Activated T-cell treated with anti-CD3 and anti-CD28 coated beads for 1 hour (primary cell): ENCODE measurements around the gene ATP8A2.
"Not testable (repeated sequence)": the region's sequence is repeated elsewhere in the genome, so short reads cannot be mapped to it uniquely, and the experiment has no call there.

Experiments
- DNase-seq: peaks from one replicate; pipeline ENCODE4 v3.0.0-alpha.2; 2020; ENCODE audit warnings: low read depth

Gene ATP8A2

DNA sequence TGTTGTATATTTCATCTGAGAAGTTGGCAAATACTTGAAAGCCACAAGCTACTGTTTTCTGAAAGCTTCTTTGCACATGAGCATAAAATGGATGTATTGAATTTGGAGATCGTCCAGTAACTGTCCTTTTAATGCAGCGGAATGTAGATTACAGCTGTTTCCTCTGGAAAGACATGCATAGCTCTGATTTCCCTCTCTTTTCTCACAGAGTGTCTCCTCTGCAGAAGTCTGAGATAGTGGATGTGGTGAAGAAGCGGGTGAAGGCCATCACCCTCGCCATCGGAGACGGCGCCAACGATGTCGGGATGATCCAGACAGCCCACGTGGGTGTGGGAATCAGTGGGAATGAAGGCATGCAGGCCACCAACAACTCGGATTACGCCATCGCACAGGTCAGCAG lies 397.1 kb downstream of the ATP8A2 start:
- DNase-seq, result no peak

DNA sequence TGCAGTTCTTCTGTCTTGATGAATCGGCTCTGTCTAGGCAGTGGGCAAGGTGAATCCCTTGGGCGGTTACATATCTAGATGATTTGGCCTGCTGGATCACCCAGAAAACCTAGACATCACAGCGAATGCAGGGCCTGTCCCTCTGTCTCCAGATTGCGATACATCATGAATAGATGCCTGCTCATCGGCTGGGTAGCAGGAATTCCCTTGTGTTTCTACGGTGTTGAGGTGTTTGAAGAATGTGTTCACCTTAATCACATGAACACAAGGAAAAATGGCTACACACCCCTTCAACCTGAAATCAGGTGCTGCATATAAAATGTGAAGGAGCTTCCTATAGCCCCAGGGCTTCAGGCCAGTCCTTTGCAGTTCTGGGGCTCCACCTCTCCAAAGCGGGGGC lies 398.8 kb downstream of the ATP8A2 start:
- no peak for DNase-seq

DNA sequence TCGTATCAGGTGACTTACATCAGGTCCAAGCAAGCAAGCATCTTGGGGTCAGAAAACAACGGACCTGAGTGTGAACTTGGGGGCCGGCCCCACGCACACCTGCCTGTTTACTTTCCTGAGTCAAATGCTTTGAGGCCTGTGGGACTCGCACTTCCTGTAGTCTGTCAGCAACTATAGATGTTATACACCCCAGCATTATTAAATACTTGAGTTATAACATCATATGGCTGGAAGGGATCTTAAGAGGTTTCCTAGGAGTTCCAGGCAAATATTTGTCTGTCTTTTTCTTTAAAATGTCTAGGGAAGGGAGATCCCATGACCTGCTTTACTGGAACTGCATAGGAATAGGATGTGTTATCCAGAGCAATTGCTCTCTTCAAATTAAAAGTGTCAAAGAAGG lies 399.4 kb downstream of the ATP8A2 start:
- no peak for DNase-seq

DNA sequence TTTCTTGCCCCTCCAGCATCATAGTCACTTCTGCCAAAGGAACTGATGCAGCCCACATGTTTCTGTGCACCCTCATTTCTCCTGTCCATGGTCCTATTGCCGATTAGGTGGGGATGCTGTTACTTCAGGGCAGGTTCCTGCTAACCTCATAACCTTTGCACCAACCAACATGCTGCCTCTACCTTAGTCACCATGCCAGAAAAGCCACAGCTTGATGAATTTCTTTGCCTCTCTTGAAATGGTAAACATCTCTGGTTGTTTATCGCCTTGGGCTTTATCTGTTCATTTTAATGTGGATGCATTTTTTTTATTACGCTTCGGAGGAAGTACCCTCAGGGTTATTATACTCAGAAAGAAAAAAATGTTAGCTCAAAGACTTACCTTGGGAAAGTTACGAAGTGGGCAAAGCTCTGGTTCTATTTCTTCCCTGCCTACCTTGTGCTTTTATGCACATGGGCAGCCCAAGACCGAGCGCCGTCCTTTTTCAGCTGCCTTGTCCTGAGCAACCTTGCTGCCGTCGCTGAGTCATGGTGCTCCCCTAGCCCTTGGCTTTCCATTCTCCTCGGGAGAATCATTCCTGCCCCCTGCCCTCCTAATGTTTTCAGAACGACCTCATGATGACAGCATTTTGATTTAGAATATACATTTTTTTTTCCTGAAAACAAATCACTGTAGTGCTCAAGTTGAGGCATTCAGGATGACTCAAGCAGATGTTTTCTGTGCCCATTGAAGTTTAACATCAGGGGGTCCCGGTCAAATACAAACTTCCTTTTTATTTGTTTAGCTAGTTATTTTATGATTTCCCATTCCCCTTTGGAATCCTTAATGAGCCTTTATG lies 400.1 kb downstream of the ATP8A2 start:
- DNase-seq, result no peak

DNA sequence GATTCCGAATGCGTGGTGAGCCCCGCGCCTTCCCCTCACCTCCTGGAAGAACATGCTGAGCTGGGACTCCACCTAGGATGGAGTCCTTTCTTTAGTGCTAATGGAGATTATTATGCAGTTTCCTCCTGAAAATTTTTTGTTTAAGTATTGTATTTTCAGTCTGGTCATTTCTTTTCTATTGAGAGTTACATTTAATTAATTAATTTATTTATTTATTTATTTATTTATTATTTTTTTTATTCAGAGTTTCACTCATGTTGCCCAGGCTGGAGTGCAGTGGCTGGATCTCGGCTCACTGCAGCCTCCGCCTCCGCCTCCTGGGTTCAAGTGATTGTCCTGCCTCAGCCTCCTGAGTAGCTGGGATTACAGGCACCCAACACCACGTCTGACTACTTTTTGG lies 400.8 kb downstream of the ATP8A2 start:
- DNase-seq, result not testable (repeated sequence)

DNA sequence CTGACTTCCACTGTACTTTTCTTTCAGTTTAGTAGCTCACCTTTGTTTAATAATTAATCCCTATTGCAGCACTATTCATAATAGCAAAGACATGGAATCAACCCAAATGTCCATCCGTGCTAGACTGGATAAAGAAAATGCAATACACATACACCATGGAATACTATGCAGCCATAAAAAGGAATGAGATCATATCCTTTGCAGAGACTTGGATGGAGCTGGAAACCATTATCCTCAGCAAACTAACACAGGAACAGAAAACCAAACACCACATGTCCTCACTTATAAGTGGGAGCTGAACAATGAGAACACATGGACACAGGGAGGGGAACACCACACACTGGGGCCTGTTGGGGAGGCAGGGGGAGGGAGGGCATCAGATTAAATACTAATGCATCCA lies 402.3 kb downstream of the ATP8A2 start:
- DNase-seq, result not testable (repeated sequence)

DNA sequence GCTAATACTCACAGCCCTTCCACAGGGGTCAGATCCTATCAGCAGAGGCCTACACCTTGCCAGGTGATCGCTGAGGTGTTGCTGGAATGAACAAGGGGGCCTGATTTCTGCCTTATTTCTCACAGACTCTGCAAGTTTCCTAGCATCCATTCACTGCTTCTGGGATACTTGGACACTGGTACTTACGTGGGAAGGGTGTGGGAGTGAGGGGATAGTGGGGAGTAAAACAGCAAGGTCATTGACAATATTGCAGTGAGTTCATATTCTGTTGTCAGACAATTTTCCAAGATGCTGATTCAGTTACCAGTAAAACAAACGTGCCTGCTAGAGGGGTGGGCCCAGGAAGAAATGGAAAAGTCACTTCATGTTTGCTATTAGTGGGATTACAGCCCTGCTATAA lies 403.5 kb downstream of the ATP8A2 start:
- DNase-seq, result no peak

DNA sequence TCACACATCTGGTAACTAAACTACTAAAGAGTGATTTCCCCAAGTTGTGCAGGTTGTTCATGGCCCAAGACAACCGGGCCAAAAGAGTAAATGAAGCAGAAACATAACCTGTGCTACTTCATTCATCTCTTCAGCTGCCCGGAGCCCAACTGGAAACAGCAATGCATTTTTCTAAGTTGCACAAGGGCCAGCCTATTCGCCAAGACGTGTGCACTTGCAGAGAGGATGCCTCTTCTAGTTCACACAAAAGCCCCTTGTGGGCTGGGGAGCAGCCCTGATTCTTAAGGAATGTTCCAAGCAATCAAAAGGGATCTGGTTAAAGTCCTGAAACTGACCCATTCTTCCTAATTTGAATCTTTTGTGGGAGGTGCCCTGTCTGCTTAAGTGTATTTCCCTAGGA lies 404.2 kb downstream of the ATP8A2 start:
- no peak for DNase-seq

DNA sequence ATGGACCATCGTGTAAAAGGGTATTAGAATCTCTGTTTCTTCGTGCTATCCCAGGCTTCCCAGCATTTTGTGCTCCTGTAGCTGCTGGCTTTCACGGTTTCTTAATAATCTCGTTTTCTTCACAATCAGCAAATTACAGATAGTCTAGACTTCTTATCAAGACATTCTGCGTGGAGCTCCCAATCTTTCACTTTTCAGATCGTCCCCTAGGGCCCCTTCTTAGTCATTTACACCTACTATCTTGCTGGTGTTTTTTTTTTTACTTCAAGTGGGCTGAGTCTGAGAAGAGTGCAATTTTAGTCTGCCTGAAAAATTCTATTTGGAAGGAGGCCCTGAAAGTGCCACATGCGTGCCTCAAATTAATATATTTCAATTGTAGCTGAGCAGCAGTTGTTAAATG lies 404.9 kb downstream of the ATP8A2 start:
- no peak for DNase-seq

DNA sequence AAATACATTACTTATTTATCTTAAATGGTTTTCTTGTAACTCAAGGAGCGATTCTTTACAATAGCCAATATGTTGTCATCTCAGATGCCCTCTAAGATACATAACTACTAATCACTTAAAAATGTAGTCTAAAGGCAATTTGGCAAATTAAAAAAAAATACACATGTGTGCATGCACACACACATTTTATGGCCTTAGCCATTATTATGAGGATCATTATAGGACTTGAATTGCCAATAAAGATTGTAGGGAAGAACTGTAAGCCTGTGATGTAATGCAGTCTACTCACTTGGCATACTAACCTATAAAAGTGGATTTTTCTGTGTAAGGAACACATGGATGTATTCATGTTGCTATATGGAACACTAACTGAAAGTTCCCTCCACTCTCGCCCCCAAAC lies 405.7 kb downstream of the ATP8A2 start:
- no peak for DNase-seq

DNA sequence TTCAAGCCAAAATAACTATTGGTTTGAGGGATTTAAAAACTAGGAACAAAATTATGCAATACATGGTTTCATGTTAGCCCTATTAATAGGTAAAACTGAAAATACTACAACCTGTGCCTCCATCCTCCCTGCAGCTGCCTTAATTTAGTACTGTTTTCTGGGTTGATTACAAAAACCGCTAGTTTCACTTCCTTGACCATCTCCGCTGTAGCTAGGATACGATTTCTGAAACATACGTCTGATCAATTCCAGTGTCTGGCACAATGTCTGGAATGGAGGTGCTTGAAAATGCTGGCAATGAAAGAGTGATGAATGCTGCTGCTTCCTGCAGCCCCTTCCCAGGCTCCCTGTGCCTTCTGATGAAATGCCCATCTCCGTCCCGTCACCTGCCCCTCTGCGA lies 406.6 kb downstream of the ATP8A2 start:
- no peak for DNase-seq

DNA sequence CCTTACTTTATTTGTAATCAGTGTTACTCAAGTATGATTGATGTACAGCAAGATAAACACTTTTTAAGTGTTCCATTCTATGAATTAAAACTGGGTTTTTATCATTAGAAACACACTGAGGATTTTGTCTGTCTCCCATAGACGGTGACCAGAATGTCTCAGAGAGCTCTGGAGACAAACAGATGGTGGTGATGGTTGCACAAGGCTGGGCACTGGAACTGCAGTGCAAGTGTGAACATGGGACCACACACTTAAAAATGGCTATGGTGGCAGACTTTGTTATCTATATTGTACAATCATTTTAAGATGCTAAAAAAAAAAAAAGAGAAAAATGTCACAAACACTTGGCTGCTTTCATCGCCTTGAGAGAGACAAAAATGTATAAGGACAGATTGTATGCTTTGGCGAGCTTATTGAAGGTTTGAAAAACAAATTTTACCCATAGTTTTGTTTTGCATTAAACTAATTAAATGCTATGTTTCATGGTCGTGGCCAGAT lies 407.1 kb downstream of the ATP8A2 start:
- DNase-seq, result no peak

DNA sequence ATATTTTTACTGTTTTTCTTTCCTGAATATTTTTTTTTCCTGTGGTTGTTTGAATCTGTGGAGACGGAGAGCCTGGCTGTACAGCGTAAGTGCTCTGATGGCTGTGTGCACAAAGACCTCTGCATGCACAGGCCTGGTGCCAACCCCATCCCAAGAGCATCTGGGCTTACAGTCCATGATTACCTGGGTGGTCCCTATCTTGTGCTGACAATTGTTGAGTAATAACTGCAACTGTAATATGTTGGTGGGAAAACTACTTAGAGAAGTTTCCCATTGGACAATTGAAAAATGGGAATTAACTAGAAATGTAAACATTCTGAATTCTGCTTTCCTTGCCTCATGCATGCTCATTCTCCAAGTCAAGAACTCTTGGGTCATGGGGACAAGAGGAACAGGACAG lies 411.3 kb downstream of the ATP8A2 start:
- DNase-seq, result no peak

DNA sequence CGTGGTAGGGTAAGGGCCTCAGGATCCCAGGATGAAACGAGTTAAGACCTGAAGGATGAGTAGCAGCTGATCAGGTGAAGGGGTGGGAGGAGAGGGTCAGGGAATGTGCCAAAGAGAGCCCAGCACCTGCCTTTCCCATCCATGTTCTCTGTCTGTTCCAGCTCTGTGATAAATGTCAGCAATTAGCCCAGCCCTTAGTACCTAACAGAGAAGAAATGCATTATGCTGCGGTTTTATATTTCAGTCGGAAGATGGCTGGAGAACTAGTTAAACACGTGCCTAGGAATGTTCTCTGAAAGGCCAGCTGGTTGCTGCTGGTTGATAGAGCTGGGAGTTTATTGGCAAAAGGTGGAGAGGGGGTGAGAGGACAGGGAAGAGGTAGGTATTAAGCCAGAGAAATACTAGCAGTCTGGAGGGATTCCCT lies 411.8 kb downstream of the ATP8A2 start:
- DNase-seq, result no peak

DNA sequence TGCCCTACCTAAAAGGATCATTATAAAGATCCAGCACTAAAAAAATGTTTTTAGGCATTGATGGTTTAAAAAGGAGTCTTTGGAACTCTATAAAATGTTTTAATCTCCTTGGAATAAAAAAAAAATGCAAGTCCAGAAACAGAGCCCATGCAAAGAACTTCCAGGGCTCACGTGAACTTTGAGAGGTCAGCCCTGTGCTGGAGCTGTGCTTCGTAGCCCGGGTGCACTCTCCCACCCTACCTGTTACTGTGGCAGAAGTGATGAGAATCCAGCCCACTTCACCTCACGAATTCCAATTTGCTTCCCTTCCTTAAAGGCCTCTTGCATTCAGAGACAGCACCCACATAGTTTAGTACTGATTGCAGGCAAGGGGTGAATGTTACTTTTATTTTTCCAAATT lies 412.3 kb downstream of the ATP8A2 start:
- DNase-seq, result no peak

DNA sequence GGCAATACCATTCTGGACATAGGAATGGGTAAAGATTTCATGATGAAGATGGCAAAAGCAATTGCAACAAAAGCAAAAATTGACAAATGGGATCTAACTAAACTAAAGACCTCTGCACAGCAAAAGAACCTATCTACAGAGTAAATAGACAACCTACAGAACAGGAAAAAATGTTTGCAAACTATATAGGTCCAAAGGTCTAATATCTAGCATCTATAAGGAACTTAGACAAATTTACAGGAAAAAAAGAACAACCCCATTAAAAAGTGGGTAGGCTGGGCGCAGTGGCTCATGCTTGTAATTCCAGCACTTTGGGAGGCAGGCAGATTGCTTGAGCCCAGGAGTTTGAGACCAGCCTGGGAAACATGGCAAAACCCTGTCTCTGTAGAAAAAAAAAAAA lies 418.4 kb downstream of the ATP8A2 start:
- DNase-seq, result not testable (repeated sequence)

DNA sequence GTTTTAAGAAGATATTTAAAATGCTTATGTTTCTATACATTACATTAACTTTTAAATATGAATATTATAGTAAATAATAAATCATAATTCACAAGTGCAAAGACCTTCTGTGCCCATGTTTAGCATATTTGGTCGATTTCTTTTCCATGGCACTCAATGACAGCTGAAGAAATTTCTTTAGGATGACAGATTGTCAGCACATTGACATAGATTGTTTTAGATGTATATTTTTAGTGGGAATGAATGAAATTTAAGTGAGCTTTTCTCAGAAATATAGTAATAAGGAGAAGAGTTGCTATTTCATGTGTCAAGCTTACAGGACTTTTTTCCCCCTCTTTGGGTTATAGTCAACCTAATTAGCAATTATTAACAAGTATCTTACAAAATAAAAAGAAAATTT lies 423.5 kb downstream of the ATP8A2 start:
- DNase-seq, result no peak

DNA sequence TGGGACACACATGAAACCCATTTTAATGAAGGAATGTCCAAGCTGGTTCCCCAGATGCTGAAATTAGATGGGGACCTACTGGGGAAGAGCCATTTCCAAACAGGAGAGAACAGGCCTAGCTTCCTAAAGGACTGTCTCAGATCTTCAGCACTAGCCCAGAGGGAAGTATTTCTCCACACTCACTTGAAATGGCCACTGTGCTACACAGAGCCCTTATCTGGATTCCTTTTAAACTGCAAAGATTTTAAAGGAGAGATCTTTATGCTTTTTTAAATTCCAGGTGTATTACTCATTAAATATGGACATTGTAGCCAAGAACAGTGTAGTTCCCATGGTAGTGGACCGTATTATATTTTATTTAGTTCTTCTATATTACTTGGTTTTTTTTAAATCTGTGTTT lies 424.7 kb downstream of the ATP8A2 start:
- DNase-seq, result no peak

DNA sequence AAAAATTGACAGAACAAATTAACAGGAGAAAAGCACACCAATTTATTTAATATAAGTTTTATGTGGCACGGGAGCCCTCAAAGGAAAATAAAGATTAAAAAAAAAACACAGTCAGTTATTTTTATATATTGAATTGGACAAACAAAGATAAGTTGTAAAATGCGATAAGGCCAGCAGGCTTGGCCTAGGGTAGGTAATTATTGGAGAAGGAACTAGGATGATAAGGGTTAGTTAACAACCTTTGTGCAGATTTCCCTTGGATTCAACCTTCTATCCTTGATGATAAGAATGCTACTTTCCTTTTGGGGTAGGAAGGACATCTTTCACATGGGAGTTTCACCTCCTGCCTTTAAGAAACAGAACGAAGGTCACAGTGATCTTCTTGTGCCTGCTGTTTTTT lies 427.2 kb downstream of the ATP8A2 start:
- DNase-seq, result no peak

DNA sequence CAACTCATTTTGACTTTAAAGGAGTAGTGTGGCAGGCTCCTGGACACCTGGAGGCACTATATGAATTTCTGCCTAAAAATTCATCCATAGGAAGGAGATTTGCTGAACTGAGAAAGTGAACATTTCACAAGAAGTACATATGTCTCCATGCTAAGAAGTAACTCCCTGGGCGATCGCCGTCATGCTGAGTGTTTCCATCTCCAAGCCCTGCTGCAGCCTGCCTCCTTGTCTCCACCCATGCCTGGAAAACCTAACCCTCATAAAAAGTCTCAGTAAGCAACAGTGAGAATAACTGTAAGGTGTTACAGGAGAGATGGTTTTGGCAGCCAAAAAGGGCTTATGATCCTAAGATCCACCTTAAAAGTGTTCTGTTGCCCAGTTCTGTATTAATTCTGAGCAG lies 428.7 kb downstream of the ATP8A2 start:
- no peak for DNase-seq

DNA sequence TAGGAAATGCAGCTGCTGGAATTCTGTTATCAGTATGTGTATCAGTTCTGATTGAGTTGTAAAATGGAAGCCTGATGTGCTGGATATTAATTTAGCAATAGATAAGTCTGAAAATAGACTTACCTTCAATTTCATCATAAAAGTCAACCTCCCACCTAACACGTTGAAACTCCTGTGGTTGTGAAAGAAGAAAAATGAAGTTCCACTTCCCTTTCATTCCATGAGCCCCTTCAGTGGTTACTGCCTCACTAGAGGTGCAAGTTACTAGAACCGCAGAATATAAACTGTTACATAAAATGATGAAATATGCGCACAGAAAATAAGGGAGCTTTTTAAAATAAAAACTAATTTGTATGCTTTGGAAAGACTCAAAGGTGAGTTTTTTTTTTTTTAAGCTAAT lies 430.8 kb downstream of the ATP8A2 start:
- no peak for DNase-seq

DNA sequence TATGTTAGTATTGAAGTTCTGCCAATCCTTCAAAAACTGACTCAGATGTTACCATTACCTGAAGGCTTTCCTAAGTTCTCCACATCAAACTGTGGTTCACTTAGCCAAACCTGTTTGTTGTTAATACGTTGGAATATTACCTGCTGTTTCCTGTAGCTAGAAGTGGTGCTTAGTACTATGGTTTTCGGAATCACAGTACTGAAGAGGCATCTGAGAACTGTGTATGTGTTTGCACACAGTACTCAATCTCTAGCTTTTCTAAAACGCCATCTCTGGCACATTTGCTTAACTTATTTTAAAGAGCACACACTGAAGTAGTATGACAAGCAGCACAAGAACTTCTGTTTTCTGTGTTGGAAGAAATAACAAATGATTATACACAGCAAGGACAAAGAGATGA lies 431.9 kb downstream of the ATP8A2 start:
- no peak for DNase-seq

DNA sequence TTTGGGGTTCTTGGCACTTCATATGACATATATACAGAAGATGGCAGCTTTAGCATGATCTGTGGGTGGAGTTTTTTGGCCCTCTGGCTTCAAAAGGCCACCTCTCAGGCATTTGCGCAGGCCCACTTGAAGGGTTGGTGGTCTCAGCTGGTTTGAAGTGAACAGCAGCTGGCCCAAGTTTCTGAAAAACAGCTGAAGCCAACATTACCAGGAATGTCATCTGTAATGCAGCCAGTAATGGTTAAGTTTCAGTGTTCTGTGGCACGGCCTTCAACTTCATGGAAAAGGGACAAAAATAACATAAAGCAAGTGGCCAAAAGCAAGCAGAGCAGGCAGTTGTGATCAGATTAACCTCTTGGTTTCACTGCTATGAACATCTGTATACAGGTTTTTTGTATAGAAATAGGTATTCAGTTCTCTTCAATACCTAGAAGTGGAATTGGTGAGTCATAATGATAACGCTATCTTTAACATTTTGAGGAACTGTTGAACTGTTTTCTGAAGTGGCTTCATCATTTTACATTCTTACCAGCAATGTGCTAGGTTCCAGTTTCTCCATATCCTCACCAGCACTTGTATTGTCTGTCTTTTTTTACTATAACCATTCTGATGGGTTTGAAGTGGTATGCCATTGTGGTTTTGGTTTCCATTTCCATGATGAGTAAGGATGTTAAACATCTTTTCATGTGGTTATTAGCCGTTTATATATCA lies 434.6 kb downstream of the ATP8A2 start:
- DNase-seq, result no peak

DNA sequence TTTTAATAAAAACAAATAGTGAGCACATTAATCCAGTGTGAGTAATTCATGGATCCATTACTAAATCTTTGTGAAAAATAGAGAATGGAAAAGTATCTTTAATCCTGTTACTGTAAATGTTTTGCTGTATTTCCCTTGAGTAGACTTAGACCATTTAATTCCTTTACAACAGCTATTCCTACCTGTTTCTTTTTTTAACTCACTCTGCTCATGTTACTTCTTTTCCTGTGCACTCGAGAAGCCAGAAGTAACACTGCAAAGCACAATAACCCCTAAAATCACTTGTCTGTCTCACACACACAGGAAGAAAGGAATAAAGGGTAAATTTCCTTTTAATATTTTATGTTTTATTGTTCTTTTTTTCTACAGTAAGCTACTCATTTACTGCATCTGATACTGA lies 435.8 kb downstream of the ATP8A2 start:
- DNase-seq, result no peak
